ENCODE measurements around the gene PRDM16. TPM values are rescaled to one million over a fixed set of nuclear protein-coding genes. Genes with fewer than 3 reads are reported as not detected.

Gene PRDM16
- total and polyA plus RNA-seq, 2 of the 8 experiments (the other 6 are each of a cell fraction or from before 2014, with no cell fraction given) = 0.39 to 0.43 TPM

GRCh38 chr1:3183411-3183810 is 114.4 kb downstream of the PRDM16 start (continued):
- no peak for TF ChIP-seq SIRT6 (IDR thresholded peaks at IDR 0.05; ENCODE audit: low read length)

All from H1 (cell line).